BE2C (cell line): Measurements from ENCODE around the gene NRXN3.

Source experiments
- DNase-seq: peaks from one replicate; pipeline ENCODE4 v3.0.0-alpha.2; 2020
- H3K27me3 ChIP-seq: fragments of 250-450 bp; sonication (Bioruptor Pico); 2 replicates; pipeline ENCODE4 v1.5.1; 2020; ENCODE audit warnings: mild to moderate bottlenecking
- H3K36me3 ChIP-seq: fragments of 250-450 bp; sonication (Bioruptor Pico); 2 replicates; pipeline ENCODE4 v1.5.1; 2020; ENCODE audit warnings: mild to moderate bottlenecking
- H3K4me1 ChIP-seq: fragments of 250-450 bp; sonication (Bioruptor Pico); 2 replicates; pipeline ENCODE4 v1.5.1; 2020
- H3K4me3 ChIP-seq: 2 replicates; pipeline ENCODE4 v1.5.1; 2011; ENCODE audit warnings: low read depth, low read length
- H3K9me3 ChIP-seq: fragments of 250-450 bp; sonication (Bioruptor Pico); 2 replicates; pipeline ENCODE4 v1.5.1; 2020
- TF ChIP-seq, protein P1 (sequence below): IDR thresholded peaks from 2 replicates; pipeline ENCODE4 v1.5.1; 2012; ENCODE audit warnings: mild to moderate bottlenecking, low read depth, low read length

NRXN3 gene

DNA sequence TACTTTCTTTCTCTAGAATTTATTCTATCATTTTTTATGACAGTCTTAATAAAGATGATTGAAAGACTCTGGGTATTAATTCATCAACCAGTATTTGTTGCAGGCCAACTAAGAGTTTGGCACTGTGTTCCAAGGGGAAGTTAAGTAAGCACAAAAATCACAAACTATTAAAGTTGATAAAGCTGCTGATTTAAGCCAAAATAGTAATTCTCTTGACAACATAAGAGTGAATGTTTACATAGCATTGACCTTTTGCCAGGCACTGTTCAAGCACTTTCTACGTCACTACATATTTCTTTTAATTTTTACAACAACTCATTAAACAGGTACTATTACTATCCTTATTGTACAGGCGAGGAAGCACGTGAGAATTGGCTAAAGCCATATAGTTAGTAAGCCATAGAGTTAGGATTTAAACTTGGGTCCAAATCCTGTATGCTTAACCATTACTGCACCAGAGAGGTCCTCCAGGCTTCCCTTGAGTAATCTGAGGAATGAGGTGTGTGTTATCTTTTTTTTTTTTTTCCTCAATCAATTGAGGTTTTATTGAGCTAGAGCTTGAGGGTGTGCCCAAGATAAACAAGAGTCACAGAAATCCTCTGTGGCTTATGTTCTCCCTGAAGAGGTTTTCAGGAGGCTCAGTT lies 1031.5 kb downstream of the NRXN3 start:
- Histone ChIP-seq H3K27me3 (no peaks in the 10 kb centered on the region), H3K4me1 (no peaks in the 10 kb centered on the region), H3K36me3 (no peaks in the 10 kb centered on the region), H3K9me3 (no peaks in the 10 kb centered on the region), H3K4me3 (no peak overlapping the region)
- no peak for DNase-seq
- TF ChIP-seq, protein P1, sequence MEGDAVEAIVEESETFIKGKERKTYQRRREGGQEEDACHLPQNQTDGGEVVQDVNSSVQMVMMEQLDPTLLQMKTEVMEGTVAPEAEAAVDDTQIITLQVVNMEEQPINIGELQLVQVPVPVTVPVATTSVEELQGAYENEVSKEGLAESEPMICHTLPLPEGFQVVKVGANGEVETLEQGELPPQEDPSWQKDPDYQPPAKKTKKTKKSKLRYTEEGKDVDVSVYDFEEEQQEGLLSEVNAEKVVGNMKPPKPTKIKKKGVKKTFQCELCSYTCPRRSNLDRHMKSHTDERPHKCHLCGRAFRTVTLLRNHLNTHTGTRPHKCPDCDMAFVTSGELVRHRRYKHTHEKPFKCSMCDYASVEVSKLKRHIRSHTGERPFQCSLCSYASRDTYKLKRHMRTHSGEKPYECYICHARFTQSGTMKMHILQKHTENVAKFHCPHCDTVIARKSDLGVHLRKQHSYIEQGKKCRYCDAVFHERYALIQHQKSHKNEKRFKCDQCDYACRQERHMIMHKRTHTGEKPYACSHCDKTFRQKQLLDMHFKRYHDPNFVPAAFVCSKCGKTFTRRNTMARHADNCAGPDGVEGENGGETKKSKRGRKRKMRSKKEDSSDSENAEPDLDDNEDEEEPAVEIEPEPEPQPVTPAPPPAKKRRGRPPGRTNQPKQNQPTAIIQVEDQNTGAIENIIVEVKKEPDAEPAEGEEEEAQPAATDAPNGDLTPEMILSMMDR: no peak

DNA sequence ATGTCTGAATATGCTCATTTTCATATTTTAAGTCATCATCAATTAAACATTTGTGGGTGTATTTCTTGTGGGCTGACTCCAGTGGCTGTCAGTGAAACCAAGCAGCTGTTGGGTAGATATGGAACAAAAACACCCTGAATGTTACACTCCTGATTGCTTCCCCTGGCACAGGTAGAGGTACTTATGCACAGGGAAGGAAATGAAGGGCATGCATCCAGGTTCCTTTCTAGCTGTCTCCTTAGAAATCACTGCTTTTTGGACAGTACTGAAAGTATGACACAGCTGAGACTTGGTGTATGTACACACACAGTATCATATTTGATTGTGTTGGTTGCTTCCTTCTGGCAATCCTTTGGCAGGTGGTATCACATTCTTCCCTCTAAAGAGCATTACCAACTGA lies 1034.4 kb downstream of the NRXN3 start:
- Histone ChIP-seq H3K9me3 (no peaks in the 10 kb centered on the region), H3K4me3 (no peak overlapping the region), H3K27me3 (no peaks in the 10 kb centered on the region), H3K36me3 (no peaks in the 10 kb centered on the region), H3K4me1 (no peaks in the 10 kb centered on the region)
- no peak for DNase-seq
- TF ChIP-seq, protein P1: no peak

DNA sequence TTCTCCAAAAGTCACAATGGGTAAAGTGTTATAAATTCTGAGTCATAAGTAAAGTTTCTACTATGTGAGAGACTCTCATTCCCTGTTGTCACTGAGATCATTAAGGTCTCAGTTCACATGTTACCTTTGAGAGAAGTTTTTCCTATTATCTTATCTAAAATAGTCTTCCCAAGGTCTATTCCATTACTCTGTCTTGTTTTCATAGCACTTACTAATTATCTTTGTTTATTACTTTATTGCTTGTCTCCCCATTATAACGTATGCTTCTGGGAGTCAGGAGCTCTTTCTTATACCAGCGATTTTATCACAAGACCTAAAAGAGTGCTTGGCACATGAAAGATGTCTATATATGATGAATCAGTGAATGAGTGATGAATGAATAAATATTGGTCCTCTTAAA lies 1039.2 kb downstream of the NRXN3 start:
- DNase-seq: no peak
- Histone ChIP-seq H3K27me3 (no peaks in the 10 kb centered on the region), H3K9me3 (no peaks in the 10 kb centered on the region), H3K36me3 (no peaks in the 10 kb centered on the region), H3K4me1 (no peaks in the 10 kb centered on the region), H3K4me3 (no peak overlapping the region)
- TF ChIP-seq, protein P1: no peak

DNA sequence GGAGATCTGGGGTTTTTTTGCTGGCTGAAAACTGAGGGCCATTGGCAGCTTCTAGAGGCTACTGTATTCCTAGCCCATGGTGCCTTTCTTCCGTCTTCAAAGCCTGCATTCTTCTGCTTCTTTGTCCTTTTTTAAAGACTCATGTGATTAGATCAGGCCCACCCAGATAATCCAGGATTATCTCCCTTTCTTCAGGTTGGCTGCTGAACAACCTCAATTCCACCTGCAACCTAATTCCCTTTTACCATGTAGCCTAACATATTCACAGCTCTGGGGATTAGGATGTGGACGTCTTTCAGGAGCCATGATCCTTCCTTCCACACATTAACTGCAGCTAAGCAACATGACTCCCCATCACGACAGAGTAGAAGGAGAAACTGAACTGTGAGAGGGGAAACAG lies 1055.6 kb downstream of the NRXN3 start:
- Histone ChIP-seq H3K9me3 (no peaks in the 10 kb centered on the region; the same call in 1 of the 2 replicates), H3K4me3 (no peak overlapping the region), H3K36me3 (no peaks in the 10 kb centered on the region), H3K4me1 (no peaks in the 10 kb centered on the region), H3K27me3 (no peaks in the 10 kb centered on the region; the same call in 1 of the 2 replicates)
- DNase-seq: no peak
- TF ChIP-seq, protein P1: no peak

DNA sequence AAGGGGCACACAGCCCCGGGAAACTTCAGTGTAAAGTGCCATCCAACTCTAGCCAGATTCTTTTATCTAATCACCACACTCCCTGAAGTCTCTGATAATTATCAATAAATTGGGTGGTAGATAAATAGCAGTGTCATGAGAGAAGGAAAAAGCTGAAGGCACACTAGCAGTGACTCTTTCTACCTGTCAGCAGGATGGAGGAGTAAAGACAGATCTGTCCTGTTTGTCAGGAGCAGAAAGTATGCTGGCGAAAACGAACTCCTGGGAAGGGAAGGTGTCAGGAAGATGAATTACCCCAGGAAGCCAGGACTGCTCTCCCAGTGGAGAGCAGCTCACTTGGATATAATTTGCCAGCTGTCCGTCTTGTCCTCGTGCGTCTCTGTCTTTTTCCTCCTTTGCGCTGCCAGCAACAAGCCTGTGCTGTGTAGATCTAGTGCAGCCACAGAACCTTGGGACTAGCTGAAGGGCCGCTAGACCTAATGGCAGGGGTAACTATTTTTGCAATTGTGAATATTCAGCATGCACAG lies 1059.3 kb downstream of the NRXN3 start:
- DNase-seq: no peak
- TF ChIP-seq, protein P1: no peak
- no peaks in the 10 kb centered on the region for H3K9me3 ChIP-seq
- H3K36me3 ChIP-seq: no peaks in the 10 kb centered on the region
- no peak overlapping the region for H3K4me3 ChIP-seq
- no peaks in the 10 kb centered on the region for H3K4me1 ChIP-seq
- H3K27me3 ChIP-seq: no peaks in the 10 kb centered on the region; the same call in 1 of the 2 replicates

DNA sequence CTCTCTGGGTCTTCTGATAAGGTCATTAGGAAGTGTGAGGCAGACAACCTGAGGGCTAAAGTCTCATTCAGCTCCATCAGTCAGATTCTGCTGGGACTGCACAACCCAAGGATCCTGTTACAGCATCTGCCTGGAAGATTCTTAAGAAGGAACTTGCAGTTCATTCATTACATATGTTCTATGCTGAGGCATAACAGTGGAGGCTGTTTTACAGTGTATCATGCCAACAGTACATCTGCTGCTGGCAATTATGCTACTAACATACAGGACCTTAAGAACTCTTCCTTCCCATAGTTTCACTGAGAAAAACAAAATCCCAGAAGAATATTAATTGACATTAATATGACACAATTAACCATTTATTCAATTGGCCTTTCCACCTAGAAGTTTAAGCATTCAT lies 1072.5 kb downstream of the NRXN3 start:
- no peaks in the 10 kb centered on the region for H3K27me3 ChIP-seq
- no peak overlapping the region for H3K4me3 ChIP-seq
- H3K36me3 ChIP-seq: no peaks in the 10 kb centered on the region
- no peaks in the 10 kb centered on the region for H3K4me1 ChIP-seq
- H3K9me3 ChIP-seq: no peaks in the 10 kb centered on the region; the same call in 1 of the 2 replicates
- no peak for DNase-seq
- TF ChIP-seq, protein P1: no peak
